ENCODE results near the gene BAZ2B.
"Not testable (repeated sequence)": the region's sequence is repeated elsewhere in the genome, so short reads cannot be mapped to it uniquely, and the experiment has no call there.

Gene BAZ2B

GRCh38 chr2:159616286-159616701 is at the start of gene BAZ2B:
Gene BAZ2B (minus strand): TSS chr2:159616548. CDS start chr2:159478719, 137,829 bp downstream.
- no peak for DNase-seq

GRCh38 chr2:159661286-159661685 is 44.9 kb upstream of the BAZ2B start:
- no peak for DNase-seq

- no peak for DNase-seq
Observed at GRCh38 chr2:159658881-159659873, 42.8 kb upstream of the BAZ2B start.

GRCh38 chr2:159653962-159654361 is 37.6 kb upstream of the BAZ2B start:
- no peak for DNase-seq

GRCh38 chr2:159651884-159652283 is 35.5 kb upstream of the BAZ2B start:
- no peak for DNase-seq

- DNase-seq = no peak
Observed at GRCh38 chr2:159650574-159650973, 34.2 kb upstream of the BAZ2B start.

- DNase-seq = no peak
Observed at GRCh38 chr2:159648643-159649042, 32.3 kb upstream of the BAZ2B start.

- no peak for DNase-seq
Observed at GRCh38 chr2:159647667-159648066, 31.3 kb upstream of the BAZ2B start.

GRCh38 chr2:159640176-159640575 is 23.8 kb upstream of the BAZ2B start:
- DNase-seq = no peak

GRCh38 chr2:159639712-159640111 is 23.4 kb upstream of the BAZ2B start:
- DNase-seq = no peak

GRCh38 chr2:159639071-159639470 is 22.7 kb upstream of the BAZ2B start:
- DNase-seq = no peak

- no peak for DNase-seq
Observed at GRCh38 chr2:159637988-159638501, 21.7 kb upstream of the BAZ2B start.

- no peak for DNase-seq
Observed at GRCh38 chr2:159637240-159637639, 20.9 kb upstream of the BAZ2B start.

- no peak for DNase-seq
Observed at GRCh38 chr2:159635006-159635789, 18.9 kb upstream of the BAZ2B start.

- no peak for DNase-seq
Observed at GRCh38 chr2:159633219-159633618, 16.9 kb upstream of the BAZ2B start.

GRCh38 chr2:159625628-159626027 is 9.3 kb upstream of the BAZ2B start:
- DNase-seq = not testable (repeated sequence)

GRCh38 chr2:159623436-159623835 is 7.1 kb upstream of the BAZ2B start:
- no peak for DNase-seq

- DNase-seq = no peak
Observed at GRCh38 chr2:159622966-159623365, 6.6 kb upstream of the BAZ2B start.

GRCh38 chr2:159620796-159621195 is 4.4 kb upstream of the BAZ2B start:
- no peak for DNase-seq

- DNase-seq = peak; percentile 38
Observed at GRCh38 chr2:159617646-159618045, 1.3 kb upstream of the BAZ2B start.

- DNase-seq = no peak
Observed at GRCh38 chr2:159617100-159617499, 752 bp upstream of the BAZ2B start.

- peak; percentile 52 for DNase-seq
Observed at GRCh38 chr2:159615367-159616285, 722 bp downstream of the BAZ2B start.
